Heart left ventricle (tissue), 13 donors: ENCODE measurements around the gene DTNB.

Source experiments
- CTCF ChIP-seq, 12 donors: fragments of 200-600 bp; sonication (generic) in 4 of 12; IDR thresholded peaks; one replicate each; pipeline versions ENCODE4 v1.5.0 to v1.8.0; 2018 to 2022; ENCODE audit warnings: antibody characterized with exemption in 12 of 12, mild to moderate bottlenecking in 5 of 12
- POLR2A ChIP-seq, 2 donors: fragments of 450-650 bp; IDR thresholded peaks; one replicate each; pipeline ENCODE4 v1.6.1; 2017; ENCODE audit warnings: antibody characterized with exemption in 2 of 2, mild to moderate bottlenecking in 2 of 2, moderate library complexity in 2 of 2
- donor health status: ischemic (EF 13 %, LVEDD 7.1; RV severe dilation, severe dysfunction).
- donor health status: DM: no; HTN: yes; CAD: no.
- donor health status: DM: no; HTN: no; CAD: no.
- donor health status: ischemic (EF 25% LVEDD 6.9; RV normal size, moderate dysfunction).
- donor health status: ischemic (EF 25% LVEDD 5.7; RV mildly dilated, moderate dysfunction).
- donor health status: ischemic (EF 35%, LVEDD 5.7; RV mildly dilated, moderate dysfunction).
- donor health status: nonischemic (EF 11% LVEDD 7.7; RV severe dilation, severe dysfunction).
- donor health status: DM: yes; HTN: yes; CAD: no.
- donor health status: PGD.
- donor health status: ischemic (EF 29% LVEDD 5.4; RV normal size, mild dysfunction).
- donor health status: nonischemic (EF 23%, LVEDD 6.1; RV moderate dilation, normal function).

GRCh38 chr2:25335204-25335603 is 338.2 kb downstream of the DTNB start:
- TF ChIP-seq CTCF (IDR thresholded peaks at IDR 0.05) (no peak), POLR2A (IDR thresholded peaks at IDR 0.05) (no peak)
